GM23338 (cell line): ENCODE results near the gene PRPH2.

Experiments
- EZH2 ChIP-seq: fragments of 200-600 bp; sonication (generic); IDR thresholded peaks from one replicate; pipeline ENCODE4 v1.8.0; 2017; ENCODE audit warnings: antibody characterized with exemption, mild to moderate bottlenecking, low read depth; ENCODE audit not compliant: unreplicated experiment
- EZH2phosphoT487 ChIP-seq: fragments of 200-600 bp; sonication (generic); IDR thresholded peaks from one replicate; pipeline ENCODE4 v1.8.1; 2018; ENCODE audit warnings: antibody characterized with exemption; ENCODE audit not compliant: unreplicated experiment
- JUNB ChIP-seq: IDR thresholded peaks from one replicate; pipeline ENCODE4 v1.6.1; 2016; ENCODE audit warnings: antibody characterized with exemption; ENCODE audit not compliant: unreplicated experiment
- NANOG ChIP-seq: IDR thresholded peaks from 2 replicates; pipeline ENCODE4 v1.6.1; 2016; ENCODE audit warnings: antibody characterized with exemption, borderline replicate concordance
- POLR2AphosphoS5 ChIP-seq: IDR thresholded peaks from 2 replicates; pipeline ENCODE4 v1.6.1; 2016; ENCODE audit warnings: antibody characterized with exemption, low read depth
- ZNF114 ChIP-seq: fragments of 250-450 bp; sonication (Bioruptor Pico); IDR thresholded peaks from 2 replicates; pipeline ENCODE4 v1.5.0; 2020; ENCODE audit warnings: mild to moderate bottlenecking, moderate library complexity
- TF ChIP-seq, protein P1 (sequence below), 2 experiments: fragments of 200-600 bp in 1 of 2; sonication (generic) in 1 of 2; conservative IDR thresholded peaks; 2 replicates each; pipeline versions ENCODE4 v1.5.1 to v1.6.1; 2016 to 2017; ENCODE audit warnings: antibody characterized with exemption in 2 of 2, low read depth in 2 of 2, mild to moderate bottlenecking in 2 of 2, moderate library complexity in 1 of 2
- TF ChIP-seq, protein P2 (sequence below): IDR thresholded peaks from one replicate; pipeline ENCODE4 v1.6.1; 2018; ENCODE audit warnings: antibody characterized with exemption; ENCODE audit not compliant: unreplicated experiment

DNA sequence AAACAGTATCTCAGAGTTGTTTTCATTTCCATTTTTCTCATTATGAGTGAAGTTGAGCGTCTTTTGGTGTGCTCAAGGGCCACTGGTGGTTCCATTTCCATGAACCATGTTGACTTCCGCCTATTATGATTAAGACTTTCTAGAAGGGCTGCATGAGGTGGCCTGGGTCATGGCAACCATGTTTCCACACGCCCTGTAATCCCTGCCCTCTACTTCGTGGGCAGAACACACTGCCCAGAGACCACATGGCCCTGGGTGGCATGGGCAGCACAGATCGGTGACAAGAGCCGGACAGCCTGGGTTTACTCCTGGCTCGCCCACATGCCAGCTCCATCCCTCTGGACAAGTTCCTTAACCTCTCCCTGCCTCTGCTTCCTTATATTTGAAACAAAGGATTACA lies 14.8 kb downstream of the PRPH2 start:
- TF ChIP-seq, protein P1, sequence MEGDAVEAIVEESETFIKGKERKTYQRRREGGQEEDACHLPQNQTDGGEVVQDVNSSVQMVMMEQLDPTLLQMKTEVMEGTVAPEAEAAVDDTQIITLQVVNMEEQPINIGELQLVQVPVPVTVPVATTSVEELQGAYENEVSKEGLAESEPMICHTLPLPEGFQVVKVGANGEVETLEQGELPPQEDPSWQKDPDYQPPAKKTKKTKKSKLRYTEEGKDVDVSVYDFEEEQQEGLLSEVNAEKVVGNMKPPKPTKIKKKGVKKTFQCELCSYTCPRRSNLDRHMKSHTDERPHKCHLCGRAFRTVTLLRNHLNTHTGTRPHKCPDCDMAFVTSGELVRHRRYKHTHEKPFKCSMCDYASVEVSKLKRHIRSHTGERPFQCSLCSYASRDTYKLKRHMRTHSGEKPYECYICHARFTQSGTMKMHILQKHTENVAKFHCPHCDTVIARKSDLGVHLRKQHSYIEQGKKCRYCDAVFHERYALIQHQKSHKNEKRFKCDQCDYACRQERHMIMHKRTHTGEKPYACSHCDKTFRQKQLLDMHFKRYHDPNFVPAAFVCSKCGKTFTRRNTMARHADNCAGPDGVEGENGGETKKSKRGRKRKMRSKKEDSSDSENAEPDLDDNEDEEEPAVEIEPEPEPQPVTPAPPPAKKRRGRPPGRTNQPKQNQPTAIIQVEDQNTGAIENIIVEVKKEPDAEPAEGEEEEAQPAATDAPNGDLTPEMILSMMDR (conservative IDR thresholded peaks at IDR 0.05; ENCODE audit: low read depth in 2 of 2) = no peak
- TF ChIP-seq, protein P2, sequence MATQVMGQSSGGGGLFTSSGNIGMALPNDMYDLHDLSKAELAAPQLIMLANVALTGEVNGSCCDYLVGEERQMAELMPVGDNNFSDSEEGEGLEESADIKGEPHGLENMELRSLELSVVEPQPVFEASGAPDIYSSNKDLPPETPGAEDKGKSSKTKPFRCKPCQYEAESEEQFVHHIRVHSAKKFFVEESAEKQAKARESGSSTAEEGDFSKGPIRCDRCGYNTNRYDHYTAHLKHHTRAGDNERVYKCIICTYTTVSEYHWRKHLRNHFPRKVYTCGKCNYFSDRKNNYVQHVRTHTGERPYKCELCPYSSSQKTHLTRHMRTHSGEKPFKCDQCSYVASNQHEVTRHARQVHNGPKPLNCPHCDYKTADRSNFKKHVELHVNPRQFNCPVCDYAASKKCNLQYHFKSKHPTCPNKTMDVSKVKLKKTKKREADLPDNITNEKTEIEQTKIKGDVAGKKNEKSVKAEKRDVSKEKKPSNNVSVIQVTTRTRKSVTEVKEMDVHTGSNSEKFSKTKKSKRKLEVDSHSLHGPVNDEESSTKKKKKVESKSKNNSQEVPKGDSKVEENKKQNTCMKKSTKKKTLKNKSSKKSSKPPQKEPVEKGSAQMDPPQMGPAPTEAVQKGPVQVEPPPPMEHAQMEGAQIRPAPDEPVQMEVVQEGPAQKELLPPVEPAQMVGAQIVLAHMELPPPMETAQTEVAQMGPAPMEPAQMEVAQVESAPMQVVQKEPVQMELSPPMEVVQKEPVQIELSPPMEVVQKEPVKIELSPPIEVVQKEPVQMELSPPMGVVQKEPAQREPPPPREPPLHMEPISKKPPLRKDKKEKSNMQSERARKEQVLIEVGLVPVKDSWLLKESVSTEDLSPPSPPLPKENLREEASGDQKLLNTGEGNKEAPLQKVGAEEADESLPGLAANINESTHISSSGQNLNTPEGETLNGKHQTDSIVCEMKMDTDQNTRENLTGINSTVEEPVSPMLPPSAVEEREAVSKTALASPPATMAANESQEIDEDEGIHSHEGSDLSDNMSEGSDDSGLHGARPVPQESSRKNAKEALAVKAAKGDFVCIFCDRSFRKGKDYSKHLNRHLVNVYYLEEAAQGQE = no peak
- TF ChIP-seq NANOG (no peak), POLR2AphosphoS5 (no peak), EZH2phosphoT487 (no peak), EZH2 (no peak), JUNB (no peak), ZNF114 (CRISPR knock-in tag) (no peak)
